ENCODE results near the gene PGAP2. TPM values are rescaled to one million over a fixed set of nuclear protein-coding genes. Genes with fewer than 3 reads are reported as not detected.
"Not testable (repeated sequence)": the region's sequence is repeated elsewhere in the genome, so short reads cannot be mapped to it uniquely, and the experiment has no call there.

The PGAP2 gene
- total and polyA plus RNA-seq, 7 experiments from 2014 or later, result 20.8 to 28.3 (median 26.1) TPM

DNA sequence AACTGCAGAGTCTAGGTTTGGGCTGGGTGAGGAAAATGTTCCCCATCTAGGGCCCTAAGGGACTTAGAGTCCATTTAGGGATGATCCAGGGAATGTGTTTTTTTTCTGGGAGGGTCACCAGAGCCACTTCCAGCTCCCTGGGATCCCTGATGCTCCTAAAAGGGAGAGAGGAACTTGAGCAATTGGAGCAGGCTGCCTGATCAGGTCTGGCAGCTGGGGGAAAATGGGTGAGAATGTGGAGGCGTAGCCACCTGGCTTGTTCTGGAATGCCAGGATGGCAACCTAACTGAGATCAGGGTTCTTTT lies 1.2 kb downstream of the PGAP2 start:
- H3K4me3 Mint-ChIP-seq, result peak overlapping the region in 2 of 10 donors; percentile 22 to 96
- Histone ChIP-seq H3K9me3 (ENCODE audit: control insufficient read depth in 2 of 3, low read length in 3 of 3) (no peaks in the 10 kb centered on the region), H3K4me3 (ENCODE audit: low read length) (no peak overlapping the region), H3K27ac (ENCODE audit: low read depth, low read length) (no peak overlapping the region), H3K27me3 (ENCODE audit: control insufficient read depth in 2 of 2, insufficient read depth in 2 of 2, low read length in 2 of 2) (no peaks in the 10 kb centered on the region), H3K36me3 (ENCODE audit: control insufficient read depth in 2 of 3, insufficient read depth in 3 of 3, low read length in 3 of 3) (peaks cover 0 to 7% (median 0%) of the 10 kb centered on the region in 3 experiments), H3K4me1 (ENCODE audit: control insufficient read depth in 2 of 2, insufficient read depth in 2 of 2, low read length in 2 of 2) (peaks cover 3 to 12% of the 10 kb centered on the region in 2 donors)
- no peaks in the 10 kb centered on the region for H3K27me3 Mint-ChIP-seq
- H3K36me3 Mint-ChIP-seq, result peaks cover 0 to 11% (median 0%) of the 10 kb centered on the region in 5 donors
- ATAC-seq, result no peak
- CTCF ChIA-PET, result interaction anchor here (0.9 to 2.3 kb wide), 11 partner anchors 11 to 265 kb away, joined by 3 to 8 read pairs (median 4); no protein-coding TSS in a partner anchor
- no peak for DNase-seq
- intact Hi-C loops (cut with micrococcal nuclease), result loop anchor here (2.0 to 10.0 kb wide), 3 partner anchors 25 to 95 kb away; no protein-coding TSS in a partner anchor
- no peaks in the 10 kb centered on the region for H3K9me3 Mint-ChIP-seq
- H3K27ac Mint-ChIP-seq, result peak overlapping the region in 2 of 9 donors; percentile 11 to 27
- POLR2A ChIA-PET, result interaction anchor here (0.6 to 4.3 kb wide), 11 partner anchors 11 to 262 kb away, joined by 3 to 45 read pairs (median 6); partner anchors contain the start of genes NUP98, RHOG and STIM1
- peaks cover 12 to 23% (median 18%) of the 10 kb centered on the region in 7 donors for H3K4me1 Mint-ChIP-seq

GRCh38 chr11:3810446-3810845 lies 2.1 kb downstream of the PGAP2 start:
- Mint-ChIP-seq H3K36me3 (peaks cover 0 to 11% (median 0%) of the 10 kb centered on the region in 5 donors), H3K9me3 (no peaks in the 10 kb centered on the region), H3K4me1 (peaks cover 12 to 23% (median 18%) of the 10 kb centered on the region in 7 donors), H3K27ac (no peak overlapping the region), H3K27me3 (no peaks in the 10 kb centered on the region), H3K4me3 (no peak overlapping the region)
- Histone ChIP-seq H3K27ac (ENCODE audit: low read depth, low read length) (no peak overlapping the region), H3K9me3 (ENCODE audit: control insufficient read depth in 2 of 3, low read length in 3 of 3) (no peaks in the 10 kb centered on the region), H3K4me3 (ENCODE audit: low read length) (no peak overlapping the region), H3K36me3 (ENCODE audit: control insufficient read depth in 2 of 3, insufficient read depth in 3 of 3, low read length in 3 of 3) (peaks cover 0 to 7% (median 0%) of the 10 kb centered on the region in 3 experiments), H3K27me3 (ENCODE audit: control insufficient read depth in 2 of 2, insufficient read depth in 2 of 2, low read length in 2 of 2) (no peaks in the 10 kb centered on the region), H3K4me1 (ENCODE audit: control insufficient read depth in 2 of 2, insufficient read depth in 2 of 2, low read length in 2 of 2) (peaks cover 3 to 12% of the 10 kb centered on the region in 2 donors)
- ChIA-PET POLR2A (interaction anchor here (2.0 to 4.3 kb wide), 4 partner anchors 12 to 49 kb away, joined by 6 to 45 read pairs (median 20); partner anchors contain the start of genes NUP98 and RHOG), CTCF (no interaction called here)
- intact Hi-C loops (cut with micrococcal nuclease), result no loop called here
- ATAC-seq (no peak), DNase-seq (no peak)

- ChIA-PET POLR2A (interaction anchor here (4.0 to 4.3 kb wide), 2 partner anchors 13 to 29 kb away, joined by 31 to 45 read pairs; partner anchors contain the start of genes NUP98 and RHOG), CTCF (no interaction called here)
- no peaks in the 10 kb centered on the region for H3K9me3 ChIP-seq (ENCODE audit: control insufficient read depth in 2 of 3, low read length in 3 of 3)
- Mint-ChIP-seq H3K27ac (no peak overlapping the region), H3K4me3 (no peak overlapping the region), H3K27me3 (no peaks in the 10 kb centered on the region), H3K36me3 (peaks cover 0 to 14% (median 0%) of the 10 kb centered on the region in 5 donors), H3K9me3 (no peaks in the 10 kb centered on the region), H3K4me1 (peaks cover 12 to 23% (median 18%) of the 10 kb centered on the region in 7 donors)
- H3K27ac ChIP-seq (ENCODE audit: low read depth, low read length), result no peak overlapping the region
- peaks cover 0 to 7% (median 0%) of the 10 kb centered on the region in 3 experiments for H3K36me3 ChIP-seq (ENCODE audit: control insufficient read depth in 2 of 3, insufficient read depth in 3 of 3, low read length in 3 of 3)
- DNase-seq (no peak), ATAC-seq (no peak)
- peaks cover 3 to 12% of the 10 kb centered on the region in 2 donors for H3K4me1 ChIP-seq (ENCODE audit: control insufficient read depth in 2 of 2, insufficient read depth in 2 of 2, low read length in 2 of 2)
- H3K27me3 ChIP-seq (ENCODE audit: control insufficient read depth in 2 of 2, insufficient read depth in 2 of 2, low read length in 2 of 2), result no peaks in the 10 kb centered on the region
- intact Hi-C loops (cut with micrococcal nuclease), result no loop called here
- H3K4me3 ChIP-seq (ENCODE audit: low read length), result no peak overlapping the region
Measured at GRCh38 chr11:3810951-3811350, 2.6 kb downstream of the PGAP2 start.

DNA sequence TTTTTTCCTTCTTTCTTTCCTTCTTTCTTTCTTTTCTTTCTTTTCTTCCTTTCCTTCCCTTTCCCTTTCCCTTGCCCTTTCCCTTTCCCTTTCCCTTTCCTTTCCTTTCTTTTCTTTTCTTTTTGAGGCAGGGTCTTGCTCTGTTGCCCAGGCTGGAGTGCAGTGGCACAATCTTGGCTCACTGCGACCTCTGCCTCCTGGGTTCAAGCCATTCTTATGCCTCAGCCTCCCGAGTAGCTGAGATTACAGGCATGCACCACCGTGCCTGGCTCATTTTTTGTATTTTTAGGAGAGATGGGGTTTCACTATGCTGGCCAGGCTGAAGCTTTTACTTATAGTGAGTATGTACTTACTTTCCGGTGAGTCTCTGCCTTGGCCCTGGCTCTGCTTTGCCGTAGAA lies 6.5 kb downstream of the PGAP2 start:
- not testable (repeated sequence) for H3K4me3 Mint-ChIP-seq

DNA sequence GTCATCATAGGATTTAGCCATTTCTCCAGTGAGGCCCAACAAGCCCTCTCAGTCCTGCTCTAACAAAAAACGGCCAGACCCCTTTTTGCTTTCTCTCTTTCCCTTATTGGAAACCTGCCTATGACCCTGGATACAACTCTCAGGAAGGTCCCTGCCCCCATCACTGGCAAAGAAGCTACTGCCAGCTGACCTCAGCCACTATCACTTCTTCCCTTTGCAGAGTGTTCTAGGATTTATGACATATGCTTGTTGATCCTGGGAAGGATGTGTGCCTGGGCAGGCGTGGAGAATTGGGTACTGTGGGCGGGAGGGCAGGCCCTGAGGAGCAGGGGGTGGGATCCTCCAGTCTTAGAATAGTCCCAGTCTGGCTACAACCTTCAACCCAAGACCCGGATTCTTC lies 7.5 kb downstream of the PGAP2 start:
- DNase-seq (no peak), ATAC-seq (no peak)
- peaks cover 0 to 22% (median 3%) of the 10 kb centered on the region in 5 donors for H3K36me3 Mint-ChIP-seq
- no peak overlapping the region for H3K4me3 ChIP-seq (ENCODE audit: low read length)
- no peaks in the 10 kb centered on the region for H3K4me1 ChIP-seq (ENCODE audit: control insufficient read depth in 2 of 2, insufficient read depth in 2 of 2, low read length in 2 of 2)
- POLR2A ChIA-PET, result interaction anchor here (1.1 kb wide), 1 partner anchor 250 kb away, joined by 4 read pairs; no protein-coding TSS in a partner anchor
- H3K9me3 ChIP-seq (ENCODE audit: control insufficient read depth in 2 of 3, low read length in 3 of 3), result no peaks in the 10 kb centered on the region
- H3K4me1 Mint-ChIP-seq, result peaks cover 0 to 10% (median 3%) of the 10 kb centered on the region in 7 donors
- no peak overlapping the region for H3K4me3 Mint-ChIP-seq
- H3K27me3 ChIP-seq (ENCODE audit: control insufficient read depth in 2 of 2, insufficient read depth in 2 of 2, low read length in 2 of 2), result no peaks in the 10 kb centered on the region
- CTCF ChIA-PET, result interaction anchor here (1.4 to 1.6 kb wide), 2 partner anchors 26 to 38 kb away, joined by 4 to 5 read pairs; partner anchors contain the start of gene RHOG
- H3K9me3 Mint-ChIP-seq, result no peaks in the 10 kb centered on the region
- peaks cover 0 to 6% (median 0%) of the 10 kb centered on the region in 3 experiments for H3K36me3 ChIP-seq (ENCODE audit: control insufficient read depth in 2 of 3, insufficient read depth in 3 of 3, low read length in 3 of 3)
- H3K27me3 Mint-ChIP-seq, result no peaks in the 10 kb centered on the region
- H3K27ac Mint-ChIP-seq, result no peak overlapping the region
- H3K27ac ChIP-seq (ENCODE audit: low read depth, low read length), result no peak overlapping the region
- intact Hi-C loops (cut with micrococcal nuclease), result no loop called here

More for the DNA sequence above, 6.5 kb downstream of the PGAP2 start:
- intact Hi-C loops (cut with micrococcal nuclease); H3K36me3 ChIP-seq (ENCODE audit: control insufficient read depth in 2 of 3, insufficient read depth in 3 of 3, low read length in 3 of 3); ATAC-seq; H3K27ac Mint-ChIP-seq; H3K4me3 ChIP-seq (ENCODE audit: low read length); DNase-seq; H3K4me1 ChIP-seq (ENCODE audit: control insufficient read depth in 2 of 2, insufficient read depth in 2 of 2, low read length in 2 of 2); H3K9me3 ChIP-seq (ENCODE audit: control insufficient read depth in 2 of 3, low read length in 3 of 3); H3K27me3 ChIP-seq (ENCODE audit: control insufficient read depth in 2 of 2, insufficient read depth in 2 of 2, low read length in 2 of 2); H3K9me3 Mint-ChIP-seq; H3K27ac ChIP-seq (ENCODE audit: low read depth, low read length); H3K27me3 Mint-ChIP-seq: not testable (repeated sequence)
- POLR2A ChIA-PET, result interaction anchor here (0.7 to 1.1 kb wide), 4 partner anchors 20 to 292 kb away, joined by 3 to 4 read pairs (median 3); no protein-coding TSS in a partner anchor
- H3K4me1 Mint-ChIP-seq, result peaks cover 0 to 10% (median 7%) of the 10 kb centered on the region in 7 donors
- CTCF ChIA-PET, result interaction anchor here (1.6 kb wide), 1 partner anchor 27 kb away, joined by 5 read pairs; the partner anchor contains the start of gene RHOG
- H3K36me3 Mint-ChIP-seq, result peaks cover 0 to 22% (median 3%) of the 10 kb centered on the region in 5 donors

GRCh38 chr11:3816673-3817072 lies 8.3 kb downstream of the PGAP2 start:
- ChIA-PET POLR2A (no interaction called here), CTCF (interaction anchor here (1.4 kb wide), 1 partner anchor 38 kb away, joined by 4 read pairs; no protein-coding TSS in a partner anchor)
- intact Hi-C loops (cut with micrococcal nuclease), result no loop called here

More at GRCh38 chr11:3816673-3817072, 8.3 kb downstream of the PGAP2 start:
- Mint-ChIP-seq H3K4me1 (peaks cover 0 to 10% (median 3%) of the 10 kb centered on the region in 7 donors), H3K4me3 (no peak overlapping the region), H3K9me3 (no peaks in the 10 kb centered on the region), H3K36me3 (peaks cover 0 to 15% (median 2%) of the 10 kb centered on the region in 5 donors), H3K27me3 (no peaks in the 10 kb centered on the region), H3K27ac (no peak overlapping the region)
- Histone ChIP-seq H3K27ac (ENCODE audit: low read depth, low read length) (no peak overlapping the region), H3K27me3 (ENCODE audit: control insufficient read depth in 2 of 2, insufficient read depth in 2 of 2, low read length in 2 of 2) (no peaks in the 10 kb centered on the region), H3K4me3 (ENCODE audit: low read length) (no peak overlapping the region), H3K36me3 (ENCODE audit: control insufficient read depth in 2 of 3, insufficient read depth in 3 of 3, low read length in 3 of 3) (no peaks in the 10 kb centered on the region), H3K9me3 (ENCODE audit: control insufficient read depth in 2 of 3, low read length in 3 of 3) (no peaks in the 10 kb centered on the region), H3K4me1 (ENCODE audit: control insufficient read depth in 2 of 2, insufficient read depth in 2 of 2, low read length in 2 of 2) (no peaks in the 10 kb centered on the region)
- ATAC-seq (no peak), DNase-seq (no peak)

All from naive thymus-derived CD4-positive, alpha-beta T cell (primary cell).